SW480 (cell line): ENCODE measurements around the gene COQ5.

Experiments used
- DNase-seq: peaks from one replicate; pipeline ENCODE4 v3.0.0-alpha.2; 2016; ENCODE audit warnings: low spot score

COQ5 gene

GRCh38 chr12:120483621-120484020 lies 45.3 kb downstream of the COQ5 start:
- no peak for DNase-seq

GRCh38 chr12:120481022-120481767 lies 47.8 kb downstream of the COQ5 start:
- no peak for DNase-seq

- DNase-seq, result no peak
Observed at GRCh38 chr12:120480211-120480610, 48.7 kb downstream of the COQ5 start.

- no peak for DNase-seq
Observed at GRCh38 chr12:120479458-120479857, 49.5 kb downstream of the COQ5 start.

- DNase-seq, result no peak
Observed at GRCh38 chr12:120475643-120476042, 53.3 kb downstream of the COQ5 start.

- DNase-seq, result peak; percentile 81
Observed at GRCh38 chr12:120474616-120474960, 54.4 kb downstream of the COQ5 start.

- DNase-seq, result no peak
Observed at GRCh38 chr12:120473807-120474615, 54.9 kb downstream of the COQ5 start.

GRCh38 chr12:120472521-120472920 lies 56.4 kb downstream of the COQ5 start:
- DNase-seq, result no peak

- DNase-seq, result no peak
Observed at GRCh38 chr12:120470150-120470784, 58.7 kb downstream of the COQ5 start.

- peak; percentile 93 for DNase-seq
Observed at GRCh38 chr12:120469450-120470149, 59.4 kb downstream of the COQ5 start, which contains the start of gene SRSF9. Gene SRSF9, minus strand, starts transcription at chr12:120469748. Its CDS starts 139 bp downstream, at chr12:120469609.

GRCh38 chr12:120468821-120469449 lies 60.0 kb downstream of the COQ5 start:
- no peak for DNase-seq

GRCh38 chr12:120468325-120468820 lies 60.6 kb downstream of the COQ5 start:
- peak; percentile 33 for DNase-seq

GRCh38 chr12:120467439-120467838 lies 61.5 kb downstream of the COQ5 start:
- no peak for DNase-seq

- DNase-seq, result no peak
Observed at GRCh38 chr12:120466560-120467315, 62.2 kb downstream of the COQ5 start.

GRCh38 chr12:120465756-120466155 lies 63.2 kb downstream of the COQ5 start:
- DNase-seq, result no peak

- no peak for DNase-seq
Observed at GRCh38 chr12:120463712-120464111, 65.2 kb downstream of the COQ5 start.

- no peak for DNase-seq
Observed at GRCh38 chr12:120462099-120462640, 66.8 kb downstream of the COQ5 start.

GRCh38 chr12:120460157-120460556 lies 68.8 kb downstream of the COQ5 start:
- no peak for DNase-seq

GRCh38 chr12:120457133-120457532 lies 71.8 kb downstream of the COQ5 start:
- no peak for DNase-seq

GRCh38 chr12:120455302-120455701 lies 73.7 kb downstream of the COQ5 start:
- DNase-seq, result no peak

GRCh38 chr12:120453977-120454376 lies 75.0 kb downstream of the COQ5 start:
- DNase-seq, result no peak
